Measurements from ENCODE around the gene KCTD13. TPM values are rescaled to one million over a fixed set of nuclear protein-coding genes. Genes with fewer than 3 reads are reported as not detected.
A peak's percentile ranks its signal among the peaks of the same experiment; 100 is the strongest.

The KCTD13 gene
- total and polyA plus RNA-seq, 2 of the 8 experiments (the other 6 are each of a cell fraction or from before 2014, with no cell fraction given), result 9.2 to 10.8 TPM

- no peak overlapping the region for H2BK5ac ChIP-seq (ENCODE audit: low read depth, low read length)
- H3K4me2 ChIP-seq (ENCODE audit: insufficient read depth in 1 of 2, low read depth in 2 of 2, low read length in 2 of 2), result no peak overlapping the region
- no peak overlapping the region for H3K18ac ChIP-seq (ENCODE audit: extremely low read depth, low read length)
- no peak overlapping the region for H3K4me3 ChIP-seq (ENCODE audit: extremely low read depth in 1 of 4, insufficient read depth in 2 of 4, low read depth in 3 of 4, low read length in 4 of 4)
- DNase-seq (ENCODE audit: low read depth in 1 of 2, low spot score in 2 of 2) (no peak), FAIRE-seq (no peak)
- H4K20me1 ChIP-seq (replicated peaks in 1 of 2; ENCODE audit: control insufficient read depth in 1 of 2, insufficient read depth in 2 of 2, low read length in 2 of 2), result peaks cover 0 to 6% of the 10 kb centered on the region in 2 experiments
- no peaks in the 10 kb centered on the region for H3K23me2 ChIP-seq (ENCODE audit: low read depth, low read length)
- H3K9me3 ChIP-seq (ENCODE audit: insufficient read depth in 2 of 2, low read depth in 1 of 2, low read length in 1 of 2), result no peaks in the 10 kb centered on the region
- 94% methylated on average over 11 of the region's 11 CpGs; no CpG with 5 or more reads in 1 of the 2 experiments for WGBS, 2 experiments (ENCODE audit: extremely low coverage in 1 of 2, insufficient coverage in 1 of 2, insufficient read length in 1 of 2, insufficient replicate concordance in 2 of 2, low coverage in 1 of 2, low lambda C conversion rate in 2 of 2, missing lambda C conversion rate in 1 of 2)
- no peak overlapping the region for H2BK15ac ChIP-seq (ENCODE audit: low read length)
- peaks cover 0 to 6% (median 2%) of the 10 kb centered on the region in 4 experiments; a peak in 3 of 7 replicates for H3K4me1 ChIP-seq (replicated peaks in 1 of 4; ENCODE audit: control insufficient read depth in 3 of 4, insufficient read depth in 4 of 4, low read length in 3 of 4)
- no peak overlapping the region for H4K5ac ChIP-seq (ENCODE audit: insufficient read length, low read depth, low read length)
- no peak overlapping the region for H2BK20ac ChIP-seq (ENCODE audit: low read length)
- peak overlapping the region; percentile 14 for H2BK120ac ChIP-seq (replicated peaks; ENCODE audit: low read depth, low read length)
- no peak overlapping the region for H3K4ac ChIP-seq (replicated peaks; ENCODE audit: insufficient read length, low read depth, low read length)
- no peak overlapping the region for H2AFZ ChIP-seq (ENCODE audit: low read length)
- POLR2A ChIA-PET (ENCODE audit: partially characterized antibody), result interaction anchor here (0.6 to 6.4 kb wide), 9 partner anchors 10 to 224 kb away, joined by 3 to 52 read pairs (median 5); partner anchors contain the start of genes ASPHD1, KCTD13, SEZ6L2 and TMEM219
- no peak overlapping the region for H3K56ac ChIP-seq (replicated peaks; ENCODE audit: insufficient read length, low read depth, low read length)
- peak overlapping the region; percentile 86; the same call in 1 of the 2 replicates for H4K8ac ChIP-seq (ENCODE audit: extremely low read depth, insufficient read depth, low read length)
- H3K14ac ChIP-seq (ENCODE audit: insufficient read length), result no peak overlapping the region
- H3K23ac ChIP-seq (ENCODE audit: insufficient read length), result no peak overlapping the region
- H2AK5ac ChIP-seq (ENCODE audit: low read depth, low read length), result 0 out of 2 replicates have a peak overlapping the region, but pooled peaks have one; percentile 39
- H3K79me1 ChIP-seq (ENCODE audit: low read depth, low read length), result no peaks in the 10 kb centered on the region
- H3K79me2 ChIP-seq (ENCODE audit: control insufficient read depth in 1 of 2, insufficient read depth in 2 of 2, low read length in 2 of 2), result no peaks in the 10 kb centered on the region
- CTCF ChIA-PET (ENCODE audit: partially characterized antibody), result interaction anchor here (0.5 to 2.4 kb wide), 14 partner anchors 9 to 123 kb away, joined by 3 to 14 read pairs (median 3); partner anchors contain the start of genes ASPHD1, KCTD13 and MVP
- H3K9ac ChIP-seq (replicated peaks in 1 of 4; ENCODE audit: extremely low read depth in 1 of 4, low read depth in 3 of 4, low read length in 3 of 4), result no peak overlapping the region
- H4K91ac ChIP-seq (replicated peaks; ENCODE audit: insufficient read length, low read length), result no peak overlapping the region
- H2BK12ac ChIP-seq (ENCODE audit: low read depth, low read length), result no peak overlapping the region
- no peaks in the 10 kb centered on the region for H3K27me3 ChIP-seq (replicated peaks in 1 of 4; ENCODE audit: control insufficient read depth in 3 of 4, extremely low read depth in 1 of 4, insufficient read depth in 3 of 4, low read length in 3 of 4)
- no peaks in the 10 kb centered on the region; a peak in 2 of 8 replicates for H3K36me3 ChIP-seq (ENCODE audit: control insufficient read depth in 2 of 4, insufficient read depth in 4 of 4, low read length in 3 of 4)
- H3K27ac ChIP-seq (ENCODE audit: low read depth, low read length), result no peak overlapping the region
- no peak for TF ChIP-seq SP4 (IDR thresholded peaks at IDR 0.05; ENCODE audit: low read length)
- no peak for TF ChIP-seq GTF2F1 (IDR thresholded peaks at IDR 0.05; ENCODE audit: borderline replicate concordance, low read depth, low read length)
- TF ChIP-seq CHD2 (IDR thresholded peaks at IDR 0.05; ENCODE audit: low read length), result no peak
- no peak for TF ChIP-seq ATF2 (IDR thresholded peaks at IDR 0.05; ENCODE audit: low read length)
- TF ChIP-seq EP300 (IDR thresholded peaks at IDR 0.05; ENCODE audit: borderline replicate concordance in 1 of 2, low read depth in 2 of 2, low read length in 2 of 2), result no peak
- TF ChIP-seq CTBP2 (IDR thresholded peaks at IDR 0.05; ENCODE audit: borderline replicate concordance, insufficient read depth, insufficient read length, low read length), result no peak
- TF ChIP-seq MAFK (IDR thresholded peaks at IDR 0.05; ENCODE audit: low read depth, low read length), result no peak
- no peak for TF ChIP-seq RNF2 (IDR thresholded peaks at IDR 0.05; ENCODE audit: borderline replicate concordance, low read depth, low read length, missing control alignments, poor library complexity, severe bottlenecking)
- TF ChIP-seq TCF12 (IDR thresholded peaks at IDR 0.05; ENCODE audit: low read depth, low read length), result no peak
- TF ChIP-seq NRF1 (IDR thresholded peaks at IDR 0.05; ENCODE audit: low read depth, low read length), result no peak
- no peak for TF ChIP-seq SUZ12 (IDR thresholded peaks at IDR 0.05; ENCODE audit: low read length)
- no peak for TF ChIP-seq POLR2AphosphoS5 (IDR thresholded peaks at IDR 0.05; ENCODE audit: low read depth, low read length)
Observed at GRCh38 chr16:29912087-29912486, 13.9 kb downstream of the KCTD13 start.

All from H1 (cell line).